Type B pancreatic cell (in vitro differentiated cells): ENCODE data around the gene STAP2. TPM values are rescaled to one million over a fixed set of nuclear protein-coding genes. Genes with fewer than 3 reads are reported as not detected.

Experiments
- DNase-seq: peaks from one replicate; pipeline ENCODE4 v3.0.0; 2021; ENCODE audit warnings: mixed read lengths; ENCODE audit not compliant: unreplicated experiment; ENCODE audit errors: extremely low spot score
- H3K27ac Mint-ChIP-seq: 2 replicates; pipeline ENCODE4 v1.8.0; 2021; ENCODE audit warnings: mild to moderate bottlenecking, mixed read lengths
- H3K27me3 Mint-ChIP-seq: 2 replicates; pipeline ENCODE4 v1.8.0; 2021; ENCODE audit warnings: mixed read lengths
- H3K36me3 Mint-ChIP-seq: 2 replicates; pipeline ENCODE4 v1.8.0; 2021; ENCODE audit warnings: mixed read lengths
- H3K4me1 Mint-ChIP-seq: one replicate; pipeline ENCODE4 v1.8.0; 2021; ENCODE audit warnings: mixed read lengths; ENCODE audit not compliant: unreplicated experiment
- H3K4me3 Mint-ChIP-seq: 2 replicates; pipeline ENCODE4 v1.8.0; 2021; ENCODE audit warnings: mild to moderate bottlenecking, mixed read lengths
- H3K9me3 Mint-ChIP-seq: 2 replicates; pipeline ENCODE4 v1.8.0; 2021; ENCODE audit warnings: mixed read lengths
- total RNA-seq: library from RNA; stranded (reverse); gene quantifications from 2 replicates; pipeline ENCODE4 v1.2.1, GENCODE V29; 2021; ENCODE audit warnings: low replicate concordance
- TF ChIP-seq, protein P1 (sequence below): fragments of 200-600 bp; sonication (generic); conservative IDR thresholded peaks from 2 replicates; pipeline ENCODE4 v1.5.0; 2021; ENCODE audit warnings: antibody characterized with exemption, mild to moderate bottlenecking

STAP2 gene
- total RNA-seq, 1 donor from 2014 or later = 42.5 TPM

DNA sequence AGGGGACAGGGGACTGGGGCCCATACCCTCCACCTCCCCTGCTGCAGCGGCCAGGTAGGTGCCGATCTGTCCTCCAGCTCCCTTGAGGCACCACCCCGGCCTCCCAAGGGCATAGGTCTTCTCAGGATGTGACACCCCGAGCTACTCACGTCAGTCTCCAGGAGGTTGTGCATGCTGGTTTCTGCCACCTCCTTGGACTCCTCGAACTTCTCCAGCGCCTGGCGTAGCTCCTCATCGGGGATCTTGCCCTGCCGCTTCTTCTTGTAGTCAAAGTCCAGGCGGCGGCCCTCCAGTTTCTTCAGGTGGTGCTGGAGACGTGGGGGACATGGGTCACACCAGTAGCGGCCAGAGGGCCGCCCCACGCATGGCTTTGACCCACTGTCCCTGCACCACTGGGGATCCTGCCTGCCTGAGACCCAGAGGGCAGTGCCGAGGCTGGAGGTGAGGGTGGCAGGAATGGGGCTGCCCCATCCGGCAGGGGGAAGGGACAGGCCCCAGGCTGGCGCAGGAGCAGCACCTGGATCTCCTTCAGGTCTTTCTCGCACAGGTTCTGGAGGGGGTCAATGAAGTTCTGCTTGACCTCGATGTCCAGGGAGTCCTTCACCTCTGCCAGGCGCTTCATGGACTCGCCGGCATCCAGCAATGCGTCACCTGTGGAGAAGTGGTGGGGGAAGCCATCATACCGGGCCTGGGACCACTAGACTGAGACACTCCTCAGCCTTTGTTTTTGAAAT is 25.1 kb upstream of the STAP2 start:
- no peaks in the 10 kb centered on the region for H3K9me3 Mint-ChIP-seq
- no peaks in the 10 kb centered on the region for H3K27me3 Mint-ChIP-seq
- TF ChIP-seq, protein P1, sequence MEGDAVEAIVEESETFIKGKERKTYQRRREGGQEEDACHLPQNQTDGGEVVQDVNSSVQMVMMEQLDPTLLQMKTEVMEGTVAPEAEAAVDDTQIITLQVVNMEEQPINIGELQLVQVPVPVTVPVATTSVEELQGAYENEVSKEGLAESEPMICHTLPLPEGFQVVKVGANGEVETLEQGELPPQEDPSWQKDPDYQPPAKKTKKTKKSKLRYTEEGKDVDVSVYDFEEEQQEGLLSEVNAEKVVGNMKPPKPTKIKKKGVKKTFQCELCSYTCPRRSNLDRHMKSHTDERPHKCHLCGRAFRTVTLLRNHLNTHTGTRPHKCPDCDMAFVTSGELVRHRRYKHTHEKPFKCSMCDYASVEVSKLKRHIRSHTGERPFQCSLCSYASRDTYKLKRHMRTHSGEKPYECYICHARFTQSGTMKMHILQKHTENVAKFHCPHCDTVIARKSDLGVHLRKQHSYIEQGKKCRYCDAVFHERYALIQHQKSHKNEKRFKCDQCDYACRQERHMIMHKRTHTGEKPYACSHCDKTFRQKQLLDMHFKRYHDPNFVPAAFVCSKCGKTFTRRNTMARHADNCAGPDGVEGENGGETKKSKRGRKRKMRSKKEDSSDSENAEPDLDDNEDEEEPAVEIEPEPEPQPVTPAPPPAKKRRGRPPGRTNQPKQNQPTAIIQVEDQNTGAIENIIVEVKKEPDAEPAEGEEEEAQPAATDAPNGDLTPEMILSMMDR = no peak
- no peak overlapping the region for H3K4me3 Mint-ChIP-seq
- H3K27ac Mint-ChIP-seq = no peak overlapping the region
- peaks cover 7% of the 10 kb centered on the region for H3K4me1 Mint-ChIP-seq
- no peak for DNase-seq
- H3K36me3 Mint-ChIP-seq = no peaks in the 10 kb centered on the region

DNA sequence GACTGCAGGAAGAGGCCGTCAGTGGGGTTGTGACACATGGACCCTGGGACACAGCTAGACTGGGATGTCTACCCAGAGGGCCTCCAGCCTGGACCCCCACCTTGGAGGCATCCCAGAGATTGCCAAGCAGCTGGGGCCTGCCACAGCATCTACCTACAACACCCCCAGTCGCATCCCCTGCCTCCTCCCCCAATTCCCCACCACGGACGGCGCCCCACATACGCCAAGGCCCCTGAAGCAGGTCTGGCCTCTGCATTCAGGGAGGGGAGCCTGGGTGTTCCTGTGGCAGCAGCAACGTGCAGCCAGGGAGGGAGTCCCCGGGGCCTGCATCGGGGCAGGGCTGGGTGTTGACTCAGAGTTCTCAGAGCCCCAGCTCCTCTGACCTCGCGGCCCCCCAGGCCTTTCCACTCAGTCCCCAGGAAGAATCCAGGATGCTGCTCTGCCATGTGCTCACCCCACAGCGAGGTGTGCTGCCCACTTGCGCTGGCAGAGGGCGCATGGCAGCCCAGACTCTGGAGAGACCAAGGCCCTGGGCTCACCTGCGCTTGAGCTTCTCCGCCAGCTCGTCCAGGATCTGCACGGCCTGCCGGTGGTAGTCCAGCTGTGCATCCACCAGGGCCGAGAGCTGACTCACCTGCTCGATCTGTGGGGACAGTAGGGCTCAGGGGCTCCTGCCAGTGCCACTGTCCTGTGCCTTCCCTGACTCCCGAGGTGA is 24.4 kb upstream of the STAP2 start:
- DNase-seq = no peak
- no peaks in the 10 kb centered on the region for H3K9me3 Mint-ChIP-seq
- TF ChIP-seq, protein P1 = peak; percentile 24
- no peak overlapping the region for H3K4me3 Mint-ChIP-seq
- H3K27me3 Mint-ChIP-seq = no peaks in the 10 kb centered on the region
- H3K36me3 Mint-ChIP-seq = no peaks in the 10 kb centered on the region
- H3K27ac Mint-ChIP-seq = no peak overlapping the region
- peaks cover 3% of the 10 kb centered on the region for H3K4me1 Mint-ChIP-seq

DNA sequence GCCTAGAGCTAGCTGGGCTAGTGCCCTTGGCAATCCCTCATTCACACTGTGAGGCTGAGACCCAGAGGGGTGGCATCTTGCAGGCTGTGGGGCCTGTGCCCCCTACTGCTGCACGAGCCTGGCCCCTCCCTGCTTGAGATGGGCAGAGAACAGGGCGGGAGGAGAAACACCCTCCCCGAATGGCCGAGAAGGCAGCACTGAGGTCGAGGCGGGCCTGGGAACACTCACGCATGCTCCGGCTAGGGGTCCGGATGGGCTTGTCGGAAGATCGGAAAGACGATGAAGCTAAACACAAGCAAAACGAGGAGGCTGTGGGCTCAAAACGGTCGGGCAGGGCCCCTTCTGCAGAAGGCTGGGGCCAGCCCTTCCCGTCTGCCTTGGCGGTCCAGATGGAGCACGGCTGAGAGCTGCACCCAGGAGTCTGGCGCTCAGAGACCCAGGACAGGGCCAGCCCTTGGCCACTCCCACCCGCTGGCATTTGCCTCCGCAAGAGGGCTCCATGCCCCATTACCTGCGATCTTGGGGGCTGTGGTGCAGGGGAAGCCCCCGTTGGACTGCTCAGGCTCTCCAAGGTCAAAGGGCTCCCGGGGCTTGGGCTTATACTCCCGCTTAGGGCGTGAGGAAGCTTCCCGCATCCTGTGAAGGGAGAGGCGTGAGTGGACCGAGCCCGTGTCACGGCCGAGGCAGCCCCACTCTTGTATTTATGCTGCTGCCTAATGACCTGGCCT is 23.6 kb upstream of the STAP2 start:
- TF ChIP-seq, protein P1 = no peak
- Mint-ChIP-seq H3K27ac (no peak overlapping the region), H3K36me3 (no peaks in the 10 kb centered on the region), H3K27me3 (no peaks in the 10 kb centered on the region), H3K4me3 (no peak overlapping the region), H3K4me1 (no peaks in the 10 kb centered on the region), H3K9me3 (no peaks in the 10 kb centered on the region)
- DNase-seq = no peak

DNA sequence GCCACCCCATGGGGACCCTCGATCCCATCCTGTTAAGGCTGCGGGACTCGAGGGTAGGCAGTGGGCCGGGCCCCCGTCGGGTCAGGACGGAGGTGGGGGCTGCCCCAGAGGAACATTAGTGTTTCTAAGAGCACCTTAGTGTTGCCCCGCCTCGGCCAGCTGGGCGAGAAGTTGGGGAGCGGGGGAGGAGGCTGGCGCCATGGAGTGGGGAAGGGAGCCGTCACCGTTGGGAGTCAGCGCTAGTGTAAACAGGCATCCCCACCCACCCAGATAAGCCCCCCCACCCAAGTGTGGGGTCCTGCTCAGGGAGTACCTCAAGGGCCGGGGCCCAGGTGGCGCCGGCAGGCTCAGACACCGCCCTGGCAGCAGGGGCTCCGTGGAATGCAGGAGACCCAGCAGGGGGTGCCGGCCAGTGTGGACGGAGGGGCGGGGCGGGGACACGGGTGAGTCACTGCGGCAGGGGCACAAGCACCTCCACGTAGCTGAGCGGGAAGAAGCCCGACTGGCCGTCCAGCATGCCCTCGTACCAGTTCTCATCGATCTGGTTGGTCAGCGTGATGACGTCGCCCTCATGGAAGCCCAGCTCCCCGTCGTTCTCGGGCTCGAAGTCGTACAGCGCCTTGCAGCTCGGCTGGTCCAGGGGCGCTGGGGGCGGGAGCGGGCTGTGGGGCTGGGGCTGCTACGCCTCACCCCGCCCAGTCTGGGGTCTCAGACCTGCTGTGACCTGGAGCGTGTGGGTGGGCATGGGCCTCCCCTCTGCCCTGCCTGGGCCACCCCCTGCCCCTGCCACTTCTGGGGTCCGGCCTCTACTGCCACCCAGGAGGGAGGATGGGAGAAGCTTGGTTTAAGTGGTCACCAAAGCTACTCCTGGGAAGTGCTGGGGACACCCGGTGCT is 22.8 kb upstream of the STAP2 start:
- TF ChIP-seq, protein P1 = no peak
- Mint-ChIP-seq H3K4me3 (no peak overlapping the region), H3K36me3 (no peaks in the 10 kb centered on the region), H3K9me3 (no peaks in the 10 kb centered on the region), H3K27me3 (no peaks in the 10 kb centered on the region), H3K27ac (no peak overlapping the region), H3K4me1 (no peaks in the 10 kb centered on the region)
- DNase-seq = no peak

DNA sequence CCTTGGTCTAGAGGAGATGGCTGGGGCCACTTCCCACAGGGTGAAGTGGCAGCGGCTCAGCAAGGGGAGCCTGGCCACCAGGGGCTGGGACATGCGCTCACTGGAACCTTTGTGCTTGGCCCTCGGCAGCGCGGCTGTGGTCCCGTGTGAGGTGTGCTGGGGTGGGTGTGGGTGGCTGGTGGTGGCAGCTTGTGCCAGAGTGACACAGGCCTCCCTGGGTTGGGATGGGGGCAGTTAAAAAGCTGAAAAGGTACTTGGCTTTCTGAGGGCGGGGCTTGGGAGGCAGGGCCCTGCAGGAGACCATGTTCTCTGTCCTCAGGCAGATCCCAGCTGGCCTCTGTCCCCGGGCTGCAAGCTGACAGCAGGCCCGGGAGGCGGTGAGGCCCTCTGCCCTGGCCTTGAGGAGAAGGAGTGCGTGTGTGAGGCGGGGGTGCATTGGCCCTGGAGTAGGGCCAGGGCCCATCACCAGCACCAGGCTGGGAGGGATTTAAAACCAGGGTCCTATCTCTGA is 22.1 kb upstream of the STAP2 start:
- no peaks in the 10 kb centered on the region for H3K9me3 Mint-ChIP-seq
- TF ChIP-seq, protein P1 = no peak
- H3K4me3 Mint-ChIP-seq = peak overlapping the region; percentile 44
- no peaks in the 10 kb centered on the region for H3K4me1 Mint-ChIP-seq
- H3K36me3 Mint-ChIP-seq = no peaks in the 10 kb centered on the region
- no peak for DNase-seq
- H3K27ac Mint-ChIP-seq = peak overlapping the region; percentile 70
- no peaks in the 10 kb centered on the region for H3K27me3 Mint-ChIP-seq
